ENCODE results near the gene BBOX1.

The BBOX1 gene

GRCh38 chr11:27147916-27148315, 107.3 kb downstream of the BBOX1 start:
- no peak overlapping the region for H3K4me3 ChIP-seq (ENCODE audit: low read depth, low read length)
- DNase-seq (ENCODE audit: low read depth, low spot score), result no peak
- TF ChIP-seq CTCF (IDR thresholded peaks at IDR 0.05; ENCODE audit: low read depth, low read length), result no peak
- in situ Hi-C loops (cut with HindIII; ENCODE audit: low sequenced_read_pairs), result no loop called here

- H3K4me3 ChIP-seq (ENCODE audit: low read depth, low read length), result no peak overlapping the region
- no peak for TF ChIP-seq CTCF (IDR thresholded peaks at IDR 0.05; ENCODE audit: low read depth, low read length)
- in situ Hi-C loops (cut with HindIII; ENCODE audit: low sequenced_read_pairs), result no loop called here
- no peak for DNase-seq (ENCODE audit: low read depth, low spot score)
Observed at GRCh38 chr11:27148506-27148905, 107.9 kb downstream of the BBOX1 start.

- H3K4me3 ChIP-seq (ENCODE audit: low read depth, low read length), result no peak overlapping the region
- DNase-seq (ENCODE audit: low read depth, low spot score), result no peak
- in situ Hi-C loops (cut with HindIII; ENCODE audit: low sequenced_read_pairs), result no loop called here
- TF ChIP-seq CTCF (IDR thresholded peaks at IDR 0.05; ENCODE audit: low read depth, low read length), result no peak
Observed at GRCh38 chr11:27150098-27150497, 109.5 kb downstream of the BBOX1 start.

- no peak overlapping the region for H3K4me3 ChIP-seq (ENCODE audit: low read depth, low read length)
- DNase-seq (ENCODE audit: low read depth, low spot score), result no peak
- TF ChIP-seq CTCF (IDR thresholded peaks at IDR 0.05; ENCODE audit: low read depth, low read length), result no peak
- in situ Hi-C loops (cut with HindIII; ENCODE audit: low sequenced_read_pairs), result no loop called here
Observed at GRCh38 chr11:27153136-27153535, 112.5 kb downstream of the BBOX1 start.

- in situ Hi-C loops (cut with HindIII; ENCODE audit: low sequenced_read_pairs), result no loop called here
- peak; percentile 88 for DNase-seq (ENCODE audit: low read depth, low spot score)
- no peak overlapping the region for H3K4me3 ChIP-seq (ENCODE audit: low read depth, low read length)
- peak; percentile 77 for TF ChIP-seq CTCF (IDR thresholded peaks at IDR 0.05; ENCODE audit: low read depth, low read length)
Observed at GRCh38 chr11:27158456-27159334, 118.1 kb downstream of the BBOX1 start.

- no peak overlapping the region for H3K4me3 ChIP-seq (ENCODE audit: low read depth, low read length)
- DNase-seq (ENCODE audit: low read depth, low spot score), result peak; percentile 68
- in situ Hi-C loops (cut with HindIII; ENCODE audit: low sequenced_read_pairs), result no loop called here
- no peak for TF ChIP-seq CTCF (IDR thresholded peaks at IDR 0.05; ENCODE audit: low read depth, low read length)
Observed at GRCh38 chr11:27159335-27159679, 118.7 kb downstream of the BBOX1 start.

All from astrocyte of the spinal cord (primary cell).